ENCODE data around the gene COMMD7. TPM values are rescaled to one million over a fixed set of nuclear protein-coding genes. Genes with fewer than 3 reads are reported as not detected.

COMMD7 gene
- 75.5 TPM for polyA plus RNA-seq (2013, experiment 1 of 2)
- polyA plus RNA-seq (2013, experiment 2 of 2) = 79.7 TPM

- Histone ChIP-seq H2BK12ac (ENCODE audit: low read length in 2 of 2) (peak within 1 kb of the TSS; percentile 75 to 94), H4K8ac (ENCODE audit: low read length) (peak within 1 kb of the TSS; percentile 86), H3K9ac (ENCODE audit: low read length) (peak within 1 kb of the TSS; percentile 93), H3K18ac (ENCODE audit: low read depth in 1 of 2, low read length in 2 of 2) (peak within 1 kb of the TSS; percentile 88 to 99), H2AFZ (ENCODE audit: low read depth, low read length) (peak within 1 kb of the TSS; percentile 78), H2BK120ac (ENCODE audit: low read depth, low read length) (peak within 1 kb of the TSS; percentile 71), H2BK5ac (ENCODE audit: low read depth, low read length, poor library complexity, severe bottlenecking) (peak within 1 kb of the TSS; percentile 62), H3K79me1 (replicated peaks; ENCODE audit: low read length, poor library complexity, severe bottlenecking) (peaks cover 15% of the 10 kb centered on the region), H3K4me3 (ENCODE audit: insufficient read depth in 1 of 2, low read depth in 1 of 2, low read length in 2 of 2) (peak within 1 kb of the TSS; percentile 77 to 93), H3K27ac (ENCODE audit: low read length, poor library complexity, severe bottlenecking) (peak within 1 kb of the TSS; percentile 28), H3K9me3 (ENCODE audit: control insufficient read depth, low read length) (no peaks in the 10 kb centered on the region), H3K36me3 (ENCODE audit: control insufficient read depth in 1 of 2, insufficient read depth in 2 of 2, low read depth in 1 of 2, low read length in 2 of 2) (no peaks in the 10 kb centered on the region), H2BK15ac (ENCODE audit: low read depth, poor library complexity, severe bottlenecking) (peak within 1 kb of the TSS; percentile 93), H3K27me3 (ENCODE audit: control insufficient read depth in 1 of 2, insufficient read depth in 1 of 2, low read length in 2 of 2) (no peaks in the 10 kb centered on the region), H3K23ac (ENCODE audit: low read length in 2 of 2) (peak within 1 kb of the TSS in 1 of 2 experiments; percentile 96), H2AK5ac (ENCODE audit: low read length, severe bottlenecking) (peak within 1 kb of the TSS; percentile 71), H3K4me2 (ENCODE audit: low read length, poor library complexity, severe bottlenecking) (peak within 1 kb of the TSS; percentile 97), H3K4me1 (ENCODE audit: control insufficient read depth, insufficient read depth, low read depth, low read length) (peaks cover 17% of the 10 kb centered on the region), H3K4ac (ENCODE audit: low read depth in 1 of 2, low read length in 2 of 2) (peak within 1 kb of the TSS; percentile 89 to 95), H3K14ac (ENCODE audit: low read length in 2 of 2) (peak within 1 kb of the TSS in 1 of 2 experiments; percentile 96), H4K91ac (ENCODE audit: low read length) (peak within 1 kb of the TSS; percentile 83)
- 2% methylated on average over 64 of the region's 64 CpGs for WGBS
- peak; percentile 67 for DNase-seq
Measured at GRCh38 chr20:32743237-32744112, at the start of gene COMMD7. COMMD7 (minus strand) TSS chr20:32743467; CDS start chr20:32743391, 76 bp downstream.

- Histone ChIP-seq H3K4ac (ENCODE audit: low read depth in 1 of 2, low read length in 2 of 2) (no peak overlapping the region), H3K4me2 (ENCODE audit: low read length, poor library complexity, severe bottlenecking) (no peak overlapping the region), H3K27me3 (ENCODE audit: control insufficient read depth in 1 of 2, insufficient read depth in 1 of 2, low read length in 2 of 2) (no peaks in the 10 kb centered on the region), H2BK12ac (ENCODE audit: low read length in 2 of 2) (no peak overlapping the region), H3K14ac (ENCODE audit: low read length in 2 of 2) (no peak overlapping the region), H2BK120ac (ENCODE audit: low read depth, low read length) (no peak overlapping the region), H2BK15ac (ENCODE audit: low read depth, poor library complexity, severe bottlenecking) (no peak overlapping the region), H3K9ac (ENCODE audit: low read length) (no peak overlapping the region), H3K36me3 (ENCODE audit: control insufficient read depth in 1 of 2, insufficient read depth in 2 of 2, low read depth in 1 of 2, low read length in 2 of 2) (peaks cover 30 to 75% of the 10 kb centered on the region in 2 experiments), H3K4me1 (ENCODE audit: control insufficient read depth, insufficient read depth, low read depth, low read length) (peaks cover 7% of the 10 kb centered on the region), H2AK5ac (ENCODE audit: low read length, severe bottlenecking) (no peak overlapping the region), H3K9me3 (ENCODE audit: control insufficient read depth, low read length) (no peaks in the 10 kb centered on the region), H2AFZ (ENCODE audit: low read depth, low read length) (no peak overlapping the region), H3K27ac (ENCODE audit: low read length, poor library complexity, severe bottlenecking) (no peak overlapping the region), H3K23ac (ENCODE audit: low read length in 2 of 2) (no peak overlapping the region), H4K8ac (ENCODE audit: low read length) (peak overlapping the region; percentile 4), H3K18ac (ENCODE audit: low read depth in 1 of 2, low read length in 2 of 2) (no peak overlapping the region), H3K4me3 (ENCODE audit: insufficient read depth in 1 of 2, low read depth in 1 of 2, low read length in 2 of 2) (no peak overlapping the region), H3K79me1 (replicated peaks; ENCODE audit: low read length, poor library complexity, severe bottlenecking) (no peaks in the 10 kb centered on the region), H4K91ac (ENCODE audit: low read length) (no peak overlapping the region), H2BK5ac (ENCODE audit: low read depth, low read length, poor library complexity, severe bottlenecking) (no peak overlapping the region)
- 98% methylated on average over 10 of the region's 13 CpGs for WGBS
- DNase-seq = no peak
Measured at GRCh38 chr20:32792731-32793458, 49.6 kb upstream of the COMMD7 start.

- H2AFZ ChIP-seq (ENCODE audit: low read depth, low read length) = no peak overlapping the region
- no peak overlapping the region for H3K4me3 ChIP-seq (ENCODE audit: insufficient read depth in 1 of 2, low read depth in 1 of 2, low read length in 2 of 2)
- H2BK120ac ChIP-seq (ENCODE audit: low read depth, low read length) = no peak overlapping the region
- H3K79me1 ChIP-seq (replicated peaks; ENCODE audit: low read length, poor library complexity, severe bottlenecking) = no peaks in the 10 kb centered on the region
- H3K23ac ChIP-seq (ENCODE audit: low read length in 2 of 2) = no peak overlapping the region
- H3K4me1 ChIP-seq (ENCODE audit: control insufficient read depth, insufficient read depth, low read depth, low read length) = peaks cover 7% of the 10 kb centered on the region
- H2BK15ac ChIP-seq (ENCODE audit: low read depth, poor library complexity, severe bottlenecking) = no peak overlapping the region
- no peak overlapping the region for H3K4me2 ChIP-seq (ENCODE audit: low read length, poor library complexity, severe bottlenecking)
- H4K91ac ChIP-seq (ENCODE audit: low read length) = no peak overlapping the region
- 87% methylated on average over 2 of the region's 3 CpGs for WGBS
- DNase-seq = peak; percentile 10
- H2BK5ac ChIP-seq (ENCODE audit: low read depth, low read length, poor library complexity, severe bottlenecking) = no peak overlapping the region
- peak overlapping the region; percentile 4 for H4K8ac ChIP-seq (ENCODE audit: low read length)
- H3K9me3 ChIP-seq (ENCODE audit: control insufficient read depth, low read length) = no peaks in the 10 kb centered on the region
- no peak overlapping the region for H3K27ac ChIP-seq (ENCODE audit: low read length, poor library complexity, severe bottlenecking)
- H3K14ac ChIP-seq (ENCODE audit: low read length in 2 of 2) = no peak overlapping the region
- no peak overlapping the region for H3K18ac ChIP-seq (ENCODE audit: low read depth in 1 of 2, low read length in 2 of 2)
- H3K36me3 ChIP-seq (ENCODE audit: control insufficient read depth in 1 of 2, insufficient read depth in 2 of 2, low read depth in 1 of 2, low read length in 2 of 2) = peaks cover 31 to 78% of the 10 kb centered on the region in 2 experiments
- H2AK5ac ChIP-seq (ENCODE audit: low read length, severe bottlenecking) = no peak overlapping the region
- no peak overlapping the region for H3K9ac ChIP-seq (ENCODE audit: low read length)
- no peak overlapping the region for H2BK12ac ChIP-seq (ENCODE audit: low read length in 2 of 2)
- H3K4ac ChIP-seq (ENCODE audit: low read depth in 1 of 2, low read length in 2 of 2) = no peak overlapping the region
- H3K27me3 ChIP-seq (ENCODE audit: control insufficient read depth in 1 of 2, insufficient read depth in 1 of 2, low read length in 2 of 2) = no peaks in the 10 kb centered on the region
Measured at GRCh38 chr20:32792316-32792715, 49.0 kb upstream of the COMMD7 start.

- H4K8ac ChIP-seq (ENCODE audit: low read length) = no peak overlapping the region
- H3K4me3 ChIP-seq (ENCODE audit: insufficient read depth in 1 of 2, low read depth in 1 of 2, low read length in 2 of 2) = no peak overlapping the region
- H2BK12ac ChIP-seq (ENCODE audit: low read length in 2 of 2) = no peak overlapping the region
- H4K91ac ChIP-seq (ENCODE audit: low read length) = no peak overlapping the region
- no peak overlapping the region for H3K4ac ChIP-seq (ENCODE audit: low read depth in 1 of 2, low read length in 2 of 2)
- H3K4me2 ChIP-seq (ENCODE audit: low read length, poor library complexity, severe bottlenecking) = no peak overlapping the region
- no peak overlapping the region for H2BK15ac ChIP-seq (ENCODE audit: low read depth, poor library complexity, severe bottlenecking)
- H3K9ac ChIP-seq (ENCODE audit: low read length) = no peak overlapping the region
- H3K79me1 ChIP-seq (replicated peaks; ENCODE audit: low read length, poor library complexity, severe bottlenecking) = no peaks in the 10 kb centered on the region
- WGBS = 94% methylated on average over 3 of the region's 3 CpGs
- H3K14ac ChIP-seq (ENCODE audit: low read length in 2 of 2) = no peak overlapping the region
- no peak overlapping the region for H3K23ac ChIP-seq (ENCODE audit: low read length in 2 of 2)
- peaks cover 9% of the 10 kb centered on the region for H3K4me1 ChIP-seq (ENCODE audit: control insufficient read depth, insufficient read depth, low read depth, low read length)
- H3K36me3 ChIP-seq (ENCODE audit: control insufficient read depth in 1 of 2, insufficient read depth in 2 of 2, low read depth in 1 of 2, low read length in 2 of 2) = peaks cover 32 to 77% of the 10 kb centered on the region in 2 experiments
- H3K9me3 ChIP-seq (ENCODE audit: control insufficient read depth, low read length) = no peaks in the 10 kb centered on the region
- H3K27me3 ChIP-seq (ENCODE audit: control insufficient read depth in 1 of 2, insufficient read depth in 1 of 2, low read length in 2 of 2) = no peaks in the 10 kb centered on the region
- H2AK5ac ChIP-seq (ENCODE audit: low read length, severe bottlenecking) = no peak overlapping the region
- H2AFZ ChIP-seq (ENCODE audit: low read depth, low read length) = no peak overlapping the region
- H2BK120ac ChIP-seq (ENCODE audit: low read depth, low read length) = no peak overlapping the region
- H3K18ac ChIP-seq (ENCODE audit: low read depth in 1 of 2, low read length in 2 of 2) = no peak overlapping the region
- H3K27ac ChIP-seq (ENCODE audit: low read length, poor library complexity, severe bottlenecking) = no peak overlapping the region
- DNase-seq = no peak
- H2BK5ac ChIP-seq (ENCODE audit: low read depth, low read length, poor library complexity, severe bottlenecking) = no peak overlapping the region
Measured at GRCh38 chr20:32790751-32791057, 47.4 kb upstream of the COMMD7 start.
